Testis (tissue), 3 donors: ENCODE results near the gene PTPRN2. TPM values are rescaled to one million over a fixed set of nuclear protein-coding genes. Genes with fewer than 3 reads are reported as not detected.

Experiments used
- DNase-seq: peaks from one replicate; pipeline ENCODE4 v3.0.0-alpha.2; 2019
- H3K27ac ChIP-seq, 2 donors: fragments of 200-600 bp; sonication (generic); one replicate each; pipeline ENCODE4 v1.5.1; 2019
- H3K27me3 ChIP-seq: fragments of 200-600 bp; sonication (generic); one replicate; pipeline ENCODE4 v1.5.1; 2019
- H3K36me3 ChIP-seq: fragments of 200-600 bp; sonication (generic); one replicate; pipeline ENCODE4 v1.5.1; 2017; ENCODE audit warnings: low read depth; ENCODE audit errors: missing control alignments
- H3K4me1 ChIP-seq: fragments of 200-600 bp; sonication (generic); one replicate; pipeline ENCODE4 v1.5.1; 2019
- H3K4me3 ChIP-seq, 2 donors: fragments of 200-600 bp; sonication (generic); one replicate each; pipeline ENCODE4 v1.5.1; 2017 to 2019
- H3K9me3 ChIP-seq: fragments of 200-600 bp; sonication (generic); one replicate; pipeline ENCODE4 v1.5.1; 2017
- CTCF ChIP-seq, 3 experiments: fragments of 450-650 bp in 2 of 3; fragments of 200-600 bp in 1 of 3; sonication (generic) in 1 of 3; IDR thresholded peaks; one replicate each; pipeline ENCODE4 v1.5.1; 2016 to 2019; ENCODE audit warnings: antibody characterized with exemption in 3 of 3, mild to moderate bottlenecking in 2 of 3, moderate library complexity in 1 of 3
- POLR2A ChIP-seq: fragments of 450-650 bp; IDR thresholded peaks from one replicate; pipeline ENCODE4 v1.6.1; 2017; ENCODE audit warnings: antibody characterized with exemption, mild to moderate bottlenecking, moderate library complexity
- WGBS, 2 donors: methylation state at CpG; one replicate each; pipeline ENCODE4 v1.1.5; 2018; 5-methylcytosine and 5-hydroxymethylcytosine counted together
- intact Hi-C: fragments of 100-400 bp; cut with DNase I; formaldehyde crosslinking; loops from one replicate; pipeline ENCODE4 v1.15.1; 2023; ENCODE audit warnings: low total_unique reads
- polyA plus RNA-seq: library from polyadenylated mRNA; stranded (reverse); fragments of 350-450 nt; fragmentation: Illumina TruSeq; extraction: RNeasy Lipid Tissue Mini Kit (QIAGEN cat#74804); gene quantifications from one replicate; pipeline ENCODE4 v1.2.3, GENCODE V29; 2014; ENCODE audit warnings: low read depth, low replicate concordance; ENCODE audit not compliant: insufficient read depth
- total RNA-seq, 2 donors: library from RNA; depleted of rRNA; stranded (reverse); fragments of >200 nt; gene quantifications; one replicate each; pipeline ENCODE4 v1.2.3, GENCODE V29; 2016

PTPRN2 gene
- total and polyA plus RNA-seq, 3 donors from 2014 or later = 9.3 to 10.8 (median 9.8) TPM

- 75 to 93% methylated on average over 11 to 17 of the region's 17 CpGs for WGBS, 2 donors
- Histone ChIP-seq H3K4me1 (peaks cover 33% of the 10 kb centered on the region), H3K9me3 (no peaks in the 10 kb centered on the region), H3K4me3 (no peak overlapping the region), H3K27ac (no peak overlapping the region), H3K36me3 (no peaks in the 10 kb centered on the region), H3K27me3 (no peaks in the 10 kb centered on the region)
- TF ChIP-seq POLR2A = no peak
- TF ChIP-seq CTCF (IDR thresholded peaks at IDR 0.05) = no peak
- intact Hi-C loops = no loop called here
- no peak for DNase-seq
Observed at GRCh38 chr7:157992511-157993160, 595.0 kb downstream of the PTPRN2 start.

- no peak overlapping the region for H3K27ac ChIP-seq
- TF ChIP-seq CTCF (IDR thresholded peaks at IDR 0.05) (no peak), POLR2A (no peak)
- no peaks in the 10 kb centered on the region for H3K36me3 ChIP-seq
- WGBS, 2 donors = 69 to 85% methylated on average over 5 to 11 of the region's 11 CpGs
- H3K9me3 ChIP-seq = no peaks in the 10 kb centered on the region
- intact Hi-C loops = no loop called here
- H3K4me3 ChIP-seq = no peak overlapping the region
- no peak for DNase-seq
- no peaks in the 10 kb centered on the region for H3K27me3 ChIP-seq
- peaks cover 25% of the 10 kb centered on the region for H3K4me1 ChIP-seq
Observed at GRCh38 chr7:157991761-157992160, 595.9 kb downstream of the PTPRN2 start.

GRCh38 chr7:157991351-157991750 is 596.3 kb downstream of the PTPRN2 start:
- intact Hi-C loops = no loop called here

GRCh38 chr7:157990881-157991250 is 596.8 kb downstream of the PTPRN2 start:
- no peak for DNase-seq
- WGBS, 2 donors = 74% methylated on average over 9 of the region's 9 CpGs; no CpG with 5 or more reads in 1 of the 2 donors
- Histone ChIP-seq H3K36me3 (no peaks in the 10 kb centered on the region), H3K4me3 (no peak overlapping the region), H3K27ac (no peak overlapping the region), H3K4me1 (peaks cover 21% of the 10 kb centered on the region), H3K9me3 (no peaks in the 10 kb centered on the region), H3K27me3 (no peaks in the 10 kb centered on the region)
- intact Hi-C loops = no loop called here
- TF ChIP-seq CTCF (IDR thresholded peaks at IDR 0.05) = no peak
- no peak for TF ChIP-seq POLR2A

More at GRCh38 chr7:157991351-157991750, 596.3 kb downstream of the PTPRN2 start:
- Histone ChIP-seq H3K9me3 (no peaks in the 10 kb centered on the region), H3K27me3 (no peaks in the 10 kb centered on the region), H3K27ac (no peak overlapping the region), H3K4me3 (no peak overlapping the region), H3K36me3 (no peaks in the 10 kb centered on the region), H3K4me1 (peaks cover 24% of the 10 kb centered on the region)
- 73 to 88% methylated on average over 8 to 9 of the region's 9 CpGs for WGBS, 2 donors
- TF ChIP-seq CTCF (IDR thresholded peaks at IDR 0.05) = no peak
- no peak for TF ChIP-seq POLR2A
- DNase-seq = no peak

GRCh38 chr7:157990226-157990880 is 597.3 kb downstream of the PTPRN2 start:
- intact Hi-C loops = no loop called here
- DNase-seq = no peak
- TF ChIP-seq POLR2A = no peak
- TF ChIP-seq CTCF (IDR thresholded peaks at IDR 0.05) = no peak
- Histone ChIP-seq H3K36me3 (no peaks in the 10 kb centered on the region), H3K4me1 (peaks cover 21% of the 10 kb centered on the region), H3K9me3 (no peaks in the 10 kb centered on the region), H3K4me3 (no peak overlapping the region), H3K27ac (no peak overlapping the region), H3K27me3 (no peaks in the 10 kb centered on the region)
- WGBS, 2 donors = 64 to 71% methylated on average over 7 to 21 of the region's 21 CpGs
